GM21367 (cell line): ENCODE data around the gene R3HDM2.

ENCODE experiments used
- ATAC-seq: cut with Tn5 transposase; IDR thresholded peaks from one replicate; pipeline ENCODE4 v1.9.1; 2021; ENCODE audit not compliant: unreplicated experiment

Gene R3HDM2

DNA sequence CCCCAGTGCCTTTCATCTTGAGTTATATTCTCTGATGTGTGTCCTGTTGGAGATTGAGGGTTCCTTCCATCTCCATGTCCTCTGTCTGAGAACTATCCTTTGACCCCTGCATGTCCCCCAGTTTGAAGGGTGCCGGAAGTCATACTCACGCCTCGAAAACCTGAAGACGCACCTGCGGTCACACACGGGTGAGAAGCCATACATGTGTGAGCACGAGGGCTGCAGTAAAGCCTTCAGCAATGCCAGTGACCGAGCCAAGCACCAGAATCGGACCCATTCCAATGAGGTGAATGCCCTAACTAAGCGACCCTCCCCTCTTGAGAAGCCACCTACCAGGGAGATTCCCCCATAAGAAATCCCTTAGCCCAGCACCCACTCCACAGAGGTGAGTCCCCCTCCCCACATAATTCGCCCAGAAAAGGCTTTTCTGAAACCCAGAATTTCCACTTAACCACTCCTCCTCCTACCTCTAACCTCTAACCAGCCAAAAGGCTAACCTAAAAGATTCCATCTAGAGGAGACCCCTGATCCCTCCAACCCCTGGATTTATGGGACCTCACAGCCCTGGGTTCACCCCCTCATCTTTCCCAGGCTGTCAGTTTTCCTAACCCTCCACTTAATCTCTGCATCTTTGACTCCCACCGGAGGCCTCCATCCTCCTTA is 36.5 kb upstream of the R3HDM2 start:
- ATAC-seq, result no peak

DNA sequence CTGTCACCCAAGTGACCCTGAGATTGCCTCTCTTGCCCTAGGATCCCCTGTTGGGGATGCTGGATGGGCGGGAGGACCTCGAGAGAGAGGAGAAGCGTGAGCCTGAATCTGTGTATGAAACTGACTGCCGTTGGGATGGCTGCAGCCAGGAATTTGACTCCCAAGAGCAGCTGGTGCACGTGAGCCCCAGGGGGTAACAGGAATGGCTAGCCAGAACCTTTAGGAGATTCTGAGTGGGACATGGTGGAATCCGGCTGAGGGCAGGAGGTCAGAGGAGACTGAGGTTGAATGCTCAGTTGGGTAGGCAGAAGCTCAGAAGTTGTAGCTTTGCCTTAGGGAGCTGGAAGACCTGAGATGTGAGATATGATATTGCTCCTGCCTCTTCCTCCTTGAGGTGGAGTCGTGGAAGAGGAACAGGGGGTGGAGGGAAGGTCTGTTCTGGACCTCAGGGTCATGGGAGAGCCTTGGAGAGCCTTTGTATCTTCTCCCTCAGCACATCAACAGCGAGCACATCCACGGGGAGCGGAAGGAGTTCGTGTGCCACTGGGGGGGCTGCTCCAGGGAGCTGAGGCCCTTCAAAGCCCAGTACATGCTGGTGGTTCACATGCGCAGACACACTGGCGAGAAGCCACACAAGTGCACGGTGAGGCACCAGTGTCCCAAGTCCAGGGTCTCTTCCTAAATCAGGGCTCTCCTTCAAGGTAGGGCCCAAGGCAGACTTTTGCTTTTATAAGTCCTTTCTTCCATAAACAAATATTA is 35.1 kb upstream of the R3HDM2 start:
- ATAC-seq, result no peak

DNA sequence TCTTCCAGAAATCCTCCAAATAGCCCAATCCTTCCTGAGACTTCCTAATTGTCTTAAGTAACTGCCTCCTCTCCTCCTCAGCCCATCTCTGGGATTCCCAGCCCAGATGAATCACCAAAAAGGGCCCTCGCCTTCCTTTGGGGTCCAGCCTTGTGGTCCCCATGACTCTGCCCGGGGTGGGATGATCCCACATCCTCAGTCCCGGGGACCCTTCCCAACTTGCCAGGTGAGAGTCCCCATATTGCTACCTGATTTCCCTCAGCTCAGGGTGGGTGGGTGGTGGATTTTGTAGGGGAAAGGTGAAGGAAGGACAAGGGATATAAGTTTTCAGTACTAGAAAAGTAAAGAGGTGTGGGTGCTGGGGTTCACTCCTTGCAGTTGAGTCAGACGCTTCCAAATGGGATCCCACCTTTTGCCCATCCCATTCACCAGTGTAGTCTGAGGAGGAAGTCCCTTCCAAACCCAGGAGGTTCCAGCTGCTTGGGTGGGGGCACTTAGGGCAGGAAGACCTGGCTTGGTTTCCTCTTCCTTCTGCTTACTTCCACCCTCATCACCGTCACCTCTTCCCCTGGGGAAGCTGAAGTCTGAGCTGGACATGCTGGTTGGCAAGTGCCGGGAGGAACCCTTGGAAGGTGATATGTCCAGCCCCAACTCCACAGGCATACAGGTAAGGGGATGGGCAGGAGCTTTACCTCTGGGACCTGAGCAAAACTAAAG is 34.3 kb upstream of the R3HDM2 start:
- no peak for ATAC-seq

GRCh38 chr12:57464569-57464968 is 33.7 kb upstream of the R3HDM2 start:
- ATAC-seq, result no peak

- no peak for ATAC-seq
Observed at GRCh38 chr12:57462912-57463253, 32.0 kb upstream of the R3HDM2 start.

GRCh38 chr12:57462251-57462911 is 31.5 kb upstream of the R3HDM2 start:
- peak; percentile 59 for ATAC-seq

DNA sequence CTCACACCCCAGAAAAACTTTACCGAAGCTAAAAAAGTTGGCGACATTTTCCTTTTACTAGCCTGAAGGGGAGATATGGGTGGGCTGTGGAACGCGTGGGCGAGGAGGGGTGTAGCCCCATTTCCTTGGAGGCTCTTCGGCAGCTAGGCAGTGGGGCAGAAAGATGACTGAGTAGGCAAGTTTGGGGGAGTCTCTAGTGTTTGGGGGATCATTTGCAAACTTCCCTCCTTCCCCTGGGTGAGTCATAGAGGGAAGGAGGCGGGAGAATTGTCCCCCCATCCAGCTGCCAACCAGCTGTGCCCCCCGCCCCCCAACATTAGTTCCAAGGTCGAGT is 31.0 kb upstream of the R3HDM2 start:
- ATAC-seq, result no peak

DNA sequence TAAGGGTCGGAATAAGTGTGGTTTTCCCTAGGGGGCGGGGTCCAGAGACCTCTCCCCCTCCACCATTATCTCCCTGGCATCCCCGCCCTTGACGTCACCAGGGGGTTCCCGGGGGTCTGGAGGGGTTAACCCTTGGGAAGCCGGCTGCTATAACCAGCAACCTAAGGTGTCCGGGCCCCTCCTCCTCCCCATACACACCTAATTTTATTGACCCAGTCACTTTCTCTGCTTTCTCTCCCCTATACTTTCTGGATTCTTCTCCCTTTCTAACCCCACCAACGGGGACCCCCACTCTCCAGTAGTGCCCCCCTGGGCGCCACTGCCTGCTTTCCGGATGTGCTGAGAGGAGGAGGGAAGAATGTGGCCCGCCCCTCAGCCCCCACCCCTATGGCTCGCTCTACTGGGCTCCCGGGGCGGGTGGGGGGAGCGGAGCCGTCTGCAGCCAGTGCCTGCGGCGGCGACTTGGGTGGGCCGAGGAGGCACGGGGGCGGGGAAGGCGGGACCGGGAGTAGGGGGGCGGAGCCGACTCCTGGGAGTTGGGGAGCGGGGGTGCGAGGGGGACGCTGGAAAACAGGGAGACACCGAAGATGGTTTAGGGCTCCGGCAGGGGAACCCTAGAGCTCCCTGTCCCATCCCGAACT is 30.6 kb upstream of the R3HDM2 start:
- no peak for ATAC-seq

- no peak for ATAC-seq
Observed at GRCh38 chr12:57460841-57461275, 30.0 kb upstream of the R3HDM2 start.

GRCh38 chr12:57460468-57460784 is 29.6 kb upstream of the R3HDM2 start:
- ATAC-seq, result no peak

GRCh38 chr12:57459750-57460467 is 29.1 kb upstream of the R3HDM2 start, which contains the start of gene GLI1:
Gene GLI1 (plus strand): TSS chr12:57459785. CDS start chr12:57463692, 3,907 bp downstream.
- no peak for ATAC-seq

DNA sequence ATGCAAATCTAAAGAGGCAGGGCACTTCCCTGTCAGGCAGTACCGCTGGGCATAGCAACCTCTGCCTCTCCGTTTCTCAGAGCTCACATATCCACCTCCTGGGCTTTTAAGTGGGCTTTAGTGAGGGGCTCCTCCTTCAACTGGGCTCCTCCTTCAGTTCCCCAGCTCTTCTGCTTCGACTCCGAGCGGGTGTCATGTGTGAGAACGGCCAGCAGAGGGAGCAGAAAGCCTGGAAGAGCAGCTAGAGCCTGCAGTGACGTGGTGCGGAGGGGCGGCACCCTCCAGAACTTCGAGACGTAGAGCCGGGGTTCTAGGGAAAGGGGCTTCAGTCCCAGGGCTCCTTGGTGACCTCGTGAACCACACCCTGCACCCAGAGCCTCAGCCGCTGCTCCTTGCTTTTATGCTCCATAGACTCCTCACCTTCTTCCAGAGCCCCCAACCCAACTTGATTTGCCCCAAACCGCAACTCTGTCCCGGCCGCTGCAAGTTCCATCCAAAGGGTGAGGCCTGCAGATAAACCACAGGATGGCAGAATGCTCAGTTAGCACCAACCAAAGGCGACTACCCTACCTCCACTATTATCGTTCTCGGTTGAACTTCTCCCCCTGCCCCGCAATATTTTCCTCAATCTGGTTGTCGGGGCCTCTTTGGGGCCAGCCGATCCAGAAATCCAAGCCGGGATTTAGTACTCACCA is 28.4 kb upstream of the R3HDM2 start:
- peak; percentile 56 for ATAC-seq

- no peak for ATAC-seq
Observed at GRCh38 chr12:57458665-57459054, 27.8 kb upstream of the R3HDM2 start.

DNA sequence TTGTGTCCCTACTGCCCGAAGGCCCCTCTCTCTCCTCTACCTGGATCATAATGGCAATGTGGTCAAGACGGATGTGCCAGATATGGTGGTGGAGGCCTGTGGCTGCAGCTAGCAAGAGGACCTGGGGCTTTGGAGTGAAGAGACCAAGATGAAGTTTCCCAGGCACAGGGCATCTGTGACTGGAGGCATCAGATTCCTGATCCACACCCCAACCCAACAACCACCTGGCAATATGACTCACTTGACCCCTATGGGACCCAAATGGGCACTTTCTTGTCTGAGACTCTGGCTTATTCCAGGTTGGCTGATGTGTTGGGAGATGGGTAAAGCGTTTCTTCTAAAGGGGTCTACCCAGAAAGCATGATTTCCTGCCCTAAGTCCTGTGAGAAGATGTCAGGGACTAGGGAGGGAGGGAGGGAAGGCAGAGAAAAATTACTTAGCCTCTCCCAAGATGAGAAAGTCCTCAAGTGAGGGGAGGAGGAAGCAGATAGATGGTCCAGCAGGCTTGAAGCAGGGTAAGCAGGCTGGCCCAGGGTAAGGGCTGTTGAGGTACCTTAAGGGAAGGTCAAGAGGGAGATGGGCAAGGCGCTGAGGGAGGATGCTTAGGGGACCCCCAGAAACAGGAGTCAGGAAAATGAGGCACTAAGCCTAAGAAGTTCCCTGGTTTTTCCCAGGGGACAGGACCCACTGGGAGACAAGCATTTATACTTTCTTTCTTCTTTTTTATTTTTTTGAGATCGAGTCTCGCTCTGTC is 26.1 kb upstream of the R3HDM2 start:
- no peak for ATAC-seq

GRCh38 chr12:57456145-57456700 is 25.4 kb upstream of the R3HDM2 start:
- ATAC-seq, result no peak

DNA sequence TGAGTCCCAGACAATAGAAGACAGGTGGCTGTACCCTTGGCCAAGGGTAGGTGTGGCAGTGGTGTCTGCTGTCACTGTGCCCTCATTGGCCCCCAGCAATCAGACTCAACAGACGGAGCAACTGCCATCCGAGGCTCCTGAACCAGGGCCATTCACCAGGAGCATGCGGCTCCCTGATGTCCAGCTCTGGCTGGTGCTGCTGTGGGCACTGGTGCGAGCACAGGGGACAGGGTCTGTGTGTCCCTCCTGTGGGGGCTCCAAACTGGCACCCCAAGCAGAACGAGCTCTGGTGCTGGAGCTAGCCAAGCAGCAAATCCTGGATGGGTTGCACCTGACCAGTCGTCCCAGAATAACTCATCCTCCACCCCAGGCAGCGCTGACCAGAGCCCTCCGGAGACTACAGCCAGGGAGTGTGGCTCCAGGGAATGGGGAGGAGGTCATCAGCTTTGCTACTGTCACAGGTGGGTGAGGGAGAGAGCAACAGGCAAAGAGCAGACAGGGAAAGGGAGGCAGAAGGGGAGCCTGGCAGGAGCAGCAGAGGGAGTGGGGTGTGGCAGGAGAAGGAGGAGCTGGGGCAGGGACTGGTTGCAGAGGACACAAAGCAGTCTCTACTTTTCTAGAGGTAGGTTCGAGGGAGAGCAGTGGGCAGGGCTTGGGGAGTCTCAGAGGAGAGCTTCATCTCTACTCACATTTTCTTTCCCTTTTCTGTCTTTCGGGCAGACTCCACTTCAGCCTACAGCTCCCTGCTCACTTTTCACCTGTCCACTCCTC is 24.7 kb upstream of the R3HDM2 start:
- ATAC-seq, result no peak

DNA sequence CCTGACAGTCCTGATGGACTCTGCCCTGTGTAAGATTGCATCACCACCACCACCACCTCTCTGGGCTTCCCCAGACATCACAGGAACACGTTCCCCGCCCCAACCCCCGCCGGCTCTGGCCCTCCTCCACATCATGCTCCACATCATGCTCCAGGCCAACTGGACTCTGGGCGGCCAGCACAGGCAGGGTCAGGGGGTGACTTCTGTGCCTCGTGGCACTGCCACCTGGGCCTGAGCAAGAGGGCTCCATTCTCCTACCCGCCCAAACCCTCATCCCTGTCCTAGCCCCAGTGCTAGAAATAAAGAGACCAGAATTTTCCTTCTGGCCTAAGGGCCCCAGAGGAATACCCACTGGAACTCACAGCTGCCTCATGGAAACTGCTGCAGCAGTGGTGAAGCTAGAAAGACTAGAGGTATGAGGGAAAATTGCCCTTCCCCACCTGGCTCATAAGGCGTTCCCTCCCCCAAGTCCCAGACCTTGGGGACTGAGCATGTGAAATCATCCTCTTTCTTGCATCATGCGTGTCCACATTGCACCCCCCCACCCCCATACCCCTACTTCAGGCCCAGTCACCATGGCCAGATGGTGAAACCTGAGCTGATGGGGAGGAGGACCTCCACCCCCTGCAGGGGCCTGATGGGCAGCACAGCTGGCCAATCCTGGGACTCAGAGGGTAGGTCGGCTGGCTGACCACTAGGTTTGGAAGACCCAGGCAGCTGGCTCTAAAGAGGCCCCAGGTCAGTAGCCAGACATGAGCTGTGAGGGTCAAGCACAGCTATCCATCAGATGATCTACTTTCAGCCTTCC is 23.9 kb upstream of the R3HDM2 start, which contains the start of gene INHBE:
TSS of gene INHBE (plus strand) at position 742 of the 808 bp plus-strand sequence. CDS start 230 bp downstream, outside the sequence.
- ATAC-seq, result no peak
